K562 (cell line): ENCODE measurements around the gene ADIPOR2. TPM values are rescaled to one million over a fixed set of nuclear protein-coding genes. Genes with fewer than 3 reads are reported as not detected.

Experiments
- ATAC-seq: fragments of 200-7000 bp; cut with Tn5 transposase; 3 replicates; pipeline ENCODE4 v1.9.1; 2020; ENCODE audit warnings: moderate library complexity
- BruUV-seq: library from RNA; stranded (reverse); fragments of 400-500 nt; replicated peaks from 2 replicates; lab custom pipeline; 2021; lab: Mats Ljungman, UMichigan
- CTCF ChIA-PET: fragments of 300-600 bp; formaldehyde crosslinking; extraction: SDS; loops from one replicate; lab custom pipeline; 2021; ENCODE audit warnings: low intra/inter-chr PET ratio; lab: Yijun Ruan, JAX
- POLR2A ChIA-PET: fragments of 300-600, 350-650 bp; sonication (Branson Sonifier 250); formaldehyde crosslinking; extraction: SDS; loops from one replicate; lab custom pipeline; 2021; ENCODE audit warnings: antibody characterized with exemption, inconsistent platforms; lab: Yijun Ruan, JAX
- DNase-seq, 4 experiments: peaks; one replicate each; pipeline versions ENCODE4 v3.0.0 to v3.0.0-alpha.2; 2011 to 2018; ENCODE audit warnings: low spot score in 3 of 4, mixed read lengths in 3 of 4; ENCODE audit errors: extremely low read depth in 1 of 4
- FAIRE-seq: peaks from 2 replicates; lab custom pipeline; 2011; peaks lifted over from hg19 to GRCh38; lab: Jason Lieb, UNC
- H2AFZ ChIP-seq: 2 replicates; pipeline ENCODE4 v1.6.0; 2011; ENCODE audit warnings: low read depth, low read length, control low read depth, inconsistent platforms
- H3K27ac ChIP-seq: fragments of 200-600 bp; 3 replicates; pipeline ENCODE4 v1.8.0; 2011; ENCODE audit warnings: low read depth, mild to moderate bottlenecking, control low read depth, inconsistent platforms, low read length, moderate library complexity, mixed read lengths; ENCODE audit errors: extremely low read depth
- H3K27me3 ChIP-seq, 2 experiments: fragments of 300-600 bp in 1 of 2; 2 replicates in 1 of 2; 3 replicates in 1 of 2; pipeline versions ENCODE4 v1.6.0 to v1.8.0; 2011; ENCODE audit warnings: inconsistent platforms in 2 of 2, low read length in 2 of 2, mild to moderate bottlenecking in 1 of 2, mixed read lengths in 1 of 2, moderate library complexity in 1 of 2; ENCODE audit not compliant: control insufficient read depth in 2 of 2, insufficient read depth in 2 of 2
- H3K36me3 ChIP-seq: fragments of 300-600 bp; 3 replicates; pipeline ENCODE4 v1.8.0; 2011; ENCODE audit warnings: mild to moderate bottlenecking, low read length, inconsistent platforms; ENCODE audit not compliant: control insufficient read depth, insufficient read depth
- H3K4me1 ChIP-seq, 2 experiments: fragments of 200-600 bp in 1 of 2; replicated peaks in 1 of 2; 2 replicates in 1 of 2; 3 replicates in 1 of 2; pipeline versions ENCODE4 v1.5.1 to v1.8.0; 2011; ENCODE audit warnings: inconsistent platforms in 2 of 2, low read length in 2 of 2, mild to moderate bottlenecking in 1 of 2, mixed read lengths in 1 of 2, moderate library complexity in 1 of 2; ENCODE audit not compliant: control insufficient read depth in 2 of 2, insufficient read depth in 2 of 2
- H3K4me2 ChIP-seq: 2 replicates; pipeline ENCODE4 v1.6.1; 2011; ENCODE audit warnings: low read length, control low read depth, inconsistent platforms, mixed read lengths; ENCODE audit not compliant: insufficient read depth
- H3K4me3 ChIP-seq: fragments of 200-600 bp; sonication (generic), shearing (Covaris generic); 2 replicates; pipeline ENCODE4 v1.5.1; 2016; ENCODE audit warnings: control low read depth, inconsistent platforms
- H3K79me2 ChIP-seq: fragments of 200-600 bp; 3 replicates; pipeline ENCODE4 v1.8.0; 2011; ENCODE audit warnings: low read length, inconsistent platforms; ENCODE audit not compliant: control insufficient read depth, insufficient read depth
- H3K9ac ChIP-seq, 2 experiments: 2 replicates each; pipeline versions ENCODE4 v1.6.0 to v1.6.1; 2011; ENCODE audit warnings: low read depth in 2 of 2, low read length in 2 of 2, control low read depth in 1 of 2, inconsistent platforms in 1 of 2, mild to moderate bottlenecking in 1 of 2, mixed read lengths in 1 of 2; ENCODE audit not compliant: insufficient read depth in 1 of 2
- H3K9me1 ChIP-seq: one replicate; pipeline ENCODE4 v1.6.0; 2011; ENCODE audit warnings: inconsistent platforms, mild to moderate bottlenecking, low read length, moderate library complexity; ENCODE audit not compliant: control insufficient read depth, insufficient read depth
- H3K9me3 ChIP-seq: replicated peaks from 2 replicates; pipeline ENCODE4 v1.5.1; 2011; ENCODE audit warnings: low read depth, low read length, inconsistent platforms; ENCODE audit not compliant: control insufficient read depth, insufficient read depth
- H4K20me1 ChIP-seq: replicated peaks from 2 replicates; pipeline ENCODE4 v1.6.1; 2011; ENCODE audit warnings: low read length, inconsistent platforms, mixed read lengths; ENCODE audit not compliant: control insufficient read depth, insufficient read depth
- CBFB ChIP-seq: sonication (generic); formaldehyde crosslinking; IDR thresholded peaks from 2 replicates; pipeline ENCODE4 v1.4.0; 2020; ENCODE audit warnings: mild to moderate bottlenecking, missing genetic modification reagents
- ELF1 ChIP-seq: fragments of 200-800 bp; sonication (Bioruptor generic); IDR thresholded peaks from 2 replicates; pipeline ENCODE4 v1.6.1; 2016; ENCODE audit warnings: missing genetic modification characterization, missing compliant biosample characterization
- FOS ChIP-seq: IDR thresholded peaks from 3 replicates; pipeline ENCODE4 v1.6.1; 2011; ENCODE audit not compliant: insufficient read length; ENCODE audit errors: extremely low read depth
- HDGF ChIP-seq: fragments of 450-650 bp; IDR thresholded peaks from 2 replicates; pipeline ENCODE4 v1.6.1; 2016
- HLTF ChIP-seq: fragments of 450-650 bp; IDR thresholded peaks from 2 replicates; pipeline ENCODE4 v1.6.1; 2016
- HOXB6 ChIP-seq: fragments of 250-450 bp; sonication (Bioruptor Pico); IDR thresholded peaks from 2 replicates; pipeline ENCODE4 v1.5.1; 2022; ENCODE audit warnings: mild to moderate bottlenecking, borderline replicate concordance
- KLF1 ChIP-seq: fragments of 450-650 bp; IDR thresholded peaks from 2 replicates; pipeline ENCODE4 v1.6.1; 2016; ENCODE audit warnings: missing genetic modification characterization, missing compliant biosample characterization
- NCOR1 ChIP-seq: fragments of 450-650 bp; IDR thresholded peaks from 2 replicates; pipeline ENCODE4 v1.6.1; 2016; ENCODE audit warnings: mild to moderate bottlenecking, moderate library complexity
- RB1 ChIP-seq: fragments of 450-650 bp; IDR thresholded peaks from 2 replicates; pipeline ENCODE4 v1.6.1; 2017; ENCODE audit warnings: low read depth, mild to moderate bottlenecking
- RBM15 ChIP-seq: fragments of 200-400 bp; formaldehyde crosslinking; IDR thresholded peaks from 2 replicates; pipeline ENCODE4 v1.6.1; 2018; ENCODE audit warnings: mild to moderate bottlenecking, low read length, moderate library complexity; ENCODE audit not compliant: insufficient read depth
- SMAD2 ChIP-seq: fragments of 150-350 bp; IDR thresholded peaks from 2 replicates; pipeline ENCODE4 v1.6.1; 2014; ENCODE audit warnings: low read depth, mild to moderate bottlenecking, low read length
- SMARCB1 ChIP-seq: IDR thresholded peaks from 2 replicates; pipeline ENCODE4 v1.6.1; 2011; ENCODE audit warnings: improper control_type of control experiment, low read depth; ENCODE audit not compliant: insufficient read length
- ZMIZ1 ChIP-seq, 2 experiments: fragments of 150-350 bp in 1 of 2; IDR thresholded peaks; 2 replicates each; pipeline ENCODE4 v1.6.1; 2012 to 2016; ENCODE audit warnings: low read depth in 2 of 2, low read length in 2 of 2, mild to moderate bottlenecking in 1 of 2, moderate library complexity in 1 of 2
- ZNF780A ChIP-seq: fragments of 250-450 bp; sonication (Bioruptor Pico); IDR thresholded peaks from 2 replicates; pipeline ENCODE4 v1.5.0; 2021; ENCODE audit warnings: mild to moderate bottlenecking
- WGBS: fragments of 100-300 bp; shearing (Covaris generic); methylation state at CpG from one replicate; pipeline ENCODE4 v1.1.6; 2016; ENCODE audit warnings: low coverage, mixed read lengths; ENCODE audit not compliant: insufficient coverage; ENCODE audit errors: missing lambda C conversion rate; 5-methylcytosine and 5-hydroxymethylcytosine counted together
- in situ Hi-C: fragments of 300-500 bp; cut with MboI; formaldehyde crosslinking; loops from 4 replicates; pipeline ENCODE4 v1.15.0; 2018; ENCODE audit warnings: inconsistent platforms, mixed read lengths
- intact Hi-C: fragments of 100-400 bp; cut with micrococcal nuclease; formaldehyde crosslinking; loops from 2 replicates; pipeline ENCODE4 v1.14.2; 2022
- polyA plus RNA-seq, 8 experiments: library from polyadenylated mRNA; depleted of rRNA in 4 of 8; stranded (reverse) in 5 of 8; unstranded in 3 of 8; fragments of >200 nt; fragmentation: Nextera tagmentation in 2 of 8; fragmentation: Illumina TruSeq in 1 of 8; extraction: Ambion mirVana in 2 of 8; extraction: Trizol in 1 of 8; gene quantifications; 2 replicates each; pipeline versions ENCODE4 v1.2.1 to v1.2.3, GENCODE V29; 2011 to 2014; ENCODE audit warnings: inconsistent platforms in 1 of 8, missing spikeins in 1 of 8
- total RNA-seq, 7 experiments: library from RNA; depleted of rRNA in 6 of 7; stranded (reverse); fragments of >200 nt in 6 of 7; fragmentation: Illumina TruSeq in 2 of 7; extraction: Trizol in 2 of 7; gene quantifications; 2 replicates each; pipeline versions ENCODE4 v1.2.1 to v1.2.3, GENCODE V29; 2011 to 2021; ENCODE audit warnings: low replicate concordance in 1 of 7
- TF ChIP-seq, protein P1 (sequence below), 3 experiments: IDR thresholded peaks in 2 of 3; conservative IDR thresholded peaks in 1 of 3; 2 replicates each; pipeline ENCODE4 v1.5.1; 2011 to 2012; ENCODE audit warnings: low read length in 3 of 3, mild to moderate bottlenecking in 3 of 3, control low read depth in 2 of 3, improper control_type of control experiment in 1 of 3, inconsistent platforms in 1 of 3, low read depth in 1 of 3, mixed read lengths in 1 of 3, moderate library complexity in 1 of 3; ENCODE audit not compliant: insufficient read depth in 2 of 3

The ADIPOR2 gene
- total and polyA plus RNA-seq, 9 of the 15 experiments (the other 6 are each of a cell fraction or from before 2014, with no cell fraction given), result 10.9 to 63.5 (median 46.0) TPM

- no peak for TF ChIP-seq ZMIZ1 (IDR thresholded peaks at IDR 0.05; ENCODE audit: low read depth in 2 of 2, low read length in 2 of 2)
- TF ChIP-seq SMARCB1, result no peak
- no peak for TF ChIP-seq NCOR1
Measured at GRCh38 chr12:1795221-1795784, 104.4 kb downstream of the ADIPOR2 start (continued).

GRCh38 chr12:1795785-1796514 lies 105.1 kb downstream of the ADIPOR2 start:
- peak; percentile 98 for ATAC-seq
- 12% methylated on average over 36 of the region's 45 CpGs for WGBS
- H3K4me2 ChIP-seq, result peak overlapping the region; percentile 60
- peak; percentile 82 to 91 (median 88) for DNase-seq
- in situ Hi-C loops, result no loop called here
- no peak overlapping the region for H3K4me3 ChIP-seq
- CTCF ChIA-PET, result interaction anchor here (1.5 to 3.4 kb wide), 3 partner anchors 144 to 787 kb away, joined by 4 to 44 read pairs (median 6); no protein-coding TSS in a partner anchor
- no peaks in the 10 kb centered on the region for H3K9me3 ChIP-seq
- intact Hi-C loops, result loop anchor here (1.0 to 10.0 kb wide), 2 partner anchors 144 to 239 kb away; no protein-coding TSS in a partner anchor
- H3K4me1 ChIP-seq, result peaks cover 0 to 45% of the 10 kb centered on the region in 2 experiments; a peak in 4 of 5 replicates
- H3K9ac ChIP-seq, result peak overlapping the region in 1 of 2 experiments; percentile 36; a peak in 1 of 4 replicates
- 0 out of 3 replicates have a peak overlapping the region, but pooled peaks have one; percentile 19 for H3K27ac ChIP-seq
- BruUV-seq, result no TSS peak
- no peaks in the 10 kb centered on the region for H3K9me1 ChIP-seq
- H2AFZ ChIP-seq, result peak overlapping the region; percentile 82
- no peaks in the 10 kb centered on the region for H3K27me3 ChIP-seq
- POLR2A ChIA-PET, result no interaction called here
- H4K20me1 ChIP-seq, result no peaks in the 10 kb centered on the region
- H3K36me3 ChIP-seq, result no peaks in the 10 kb centered on the region
- peak; percentile 77 for FAIRE-seq
- no peaks in the 10 kb centered on the region for H3K79me2 ChIP-seq
- TF ChIP-seq HDGF, result no peak
- peak; percentile 65; the same call in 1 of the 2 replicates for TF ChIP-seq KLF1 (tag)
- TF ChIP-seq HOXB6, result no peak
- TF ChIP-seq HLTF, result no peak
- TF ChIP-seq RBM15, result no peak
- no peak for TF ChIP-seq FOS
- TF ChIP-seq ZNF780A (CRISPR knock-in tag), result no peak
- no peak for TF ChIP-seq ELF1 (tag)
- TF ChIP-seq SMAD2, result no peak
- no peak for TF ChIP-seq CBFB (CRISPR knock-in tag)
- peak; percentile 96 for TF ChIP-seq RB1
- TF ChIP-seq, protein P1, sequence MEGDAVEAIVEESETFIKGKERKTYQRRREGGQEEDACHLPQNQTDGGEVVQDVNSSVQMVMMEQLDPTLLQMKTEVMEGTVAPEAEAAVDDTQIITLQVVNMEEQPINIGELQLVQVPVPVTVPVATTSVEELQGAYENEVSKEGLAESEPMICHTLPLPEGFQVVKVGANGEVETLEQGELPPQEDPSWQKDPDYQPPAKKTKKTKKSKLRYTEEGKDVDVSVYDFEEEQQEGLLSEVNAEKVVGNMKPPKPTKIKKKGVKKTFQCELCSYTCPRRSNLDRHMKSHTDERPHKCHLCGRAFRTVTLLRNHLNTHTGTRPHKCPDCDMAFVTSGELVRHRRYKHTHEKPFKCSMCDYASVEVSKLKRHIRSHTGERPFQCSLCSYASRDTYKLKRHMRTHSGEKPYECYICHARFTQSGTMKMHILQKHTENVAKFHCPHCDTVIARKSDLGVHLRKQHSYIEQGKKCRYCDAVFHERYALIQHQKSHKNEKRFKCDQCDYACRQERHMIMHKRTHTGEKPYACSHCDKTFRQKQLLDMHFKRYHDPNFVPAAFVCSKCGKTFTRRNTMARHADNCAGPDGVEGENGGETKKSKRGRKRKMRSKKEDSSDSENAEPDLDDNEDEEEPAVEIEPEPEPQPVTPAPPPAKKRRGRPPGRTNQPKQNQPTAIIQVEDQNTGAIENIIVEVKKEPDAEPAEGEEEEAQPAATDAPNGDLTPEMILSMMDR (IDR thresholded peaks at IDR 0.05 in 2 of 3, conservative IDR thresholded peaks at IDR 0.05 in 1 of 3; ENCODE audit: insufficient read depth in 2 of 3, low read depth in 1 of 3, low read length in 3 of 3), result peak; percentile 73 to 91 (median 82)
